ENCODE results near the gene HMBS.
"Not testable (repeated sequence)": the region's sequence is repeated elsewhere in the genome, so short reads cannot be mapped to it uniquely, and the experiment has no call there.

HMBS gene

GRCh38 chr11:119100994-119101758, 16.5 kb downstream of the HMBS start:
- no peak for DNase-seq (ENCODE audit: low spot score)

GRCh38 chr11:119101759-119102423, 17.2 kb downstream of the HMBS start, which contains the start of gene DPAGT1:
TSS of gene DPAGT1 (minus strand) at chr11:119101853. CDS start at chr11:119101655, 198 bp downstream.
- DNase-seq (ENCODE audit: low spot score) = peak; percentile 92

GRCh38 chr11:119103161-119103664, 18.5 kb downstream of the HMBS start:
- not testable (repeated sequence) for DNase-seq (ENCODE audit: low spot score)

GRCh38 chr11:119103793-119104192, 19.1 kb downstream of the HMBS start:
- DNase-seq (ENCODE audit: low spot score) = no peak

- DNase-seq (ENCODE audit: low spot score) = peak; percentile 94
Observed at GRCh38 chr11:119106564-119107537, 22.2 kb downstream of the HMBS start, which contains the start of gene C2CD2L. TSS of gene C2CD2L (plus strand) at chr11:119107344. CDS start at chr11:119107742, 398 bp downstream.

GRCh38 chr11:119107538-119108145, 23.0 kb downstream of the HMBS start:
- DNase-seq (ENCODE audit: low spot score) = no peak

- no peak for DNase-seq (ENCODE audit: low spot score)
Observed at GRCh38 chr11:119108146-119108856, 23.6 kb downstream of the HMBS start.

- no peak for DNase-seq (ENCODE audit: low spot score)
Observed at GRCh38 chr11:119108857-119109221, 24.2 kb downstream of the HMBS start.

GRCh38 chr11:119109843-119110242, 25.2 kb downstream of the HMBS start:
- DNase-seq (ENCODE audit: low spot score) = no peak

GRCh38 chr11:119110439-119110838, 25.8 kb downstream of the HMBS start:
- no peak for DNase-seq (ENCODE audit: low spot score)

- no peak for DNase-seq (ENCODE audit: low spot score)
Observed at GRCh38 chr11:119111361-119111925, 26.8 kb downstream of the HMBS start.

- DNase-seq (ENCODE audit: low spot score) = no peak
Observed at GRCh38 chr11:119112314-119113020, 27.8 kb downstream of the HMBS start.

- DNase-seq (ENCODE audit: low spot score) = no peak
Observed at GRCh38 chr11:119113716-119114115, 29.0 kb downstream of the HMBS start.

GRCh38 chr11:119114351-119114750, 29.7 kb downstream of the HMBS start:
- no peak for DNase-seq (ENCODE audit: low spot score)

- DNase-seq (ENCODE audit: low spot score) = no peak
Observed at GRCh38 chr11:119115484-119116234, 31.0 kb downstream of the HMBS start.

- no peak for DNase-seq (ENCODE audit: low spot score)
Observed at GRCh38 chr11:119116235-119116594, 31.5 kb downstream of the HMBS start.

GRCh38 chr11:119116601-119117000, 31.9 kb downstream of the HMBS start:
- DNase-seq (ENCODE audit: low spot score) = no peak

- no peak for DNase-seq (ENCODE audit: low spot score)
Observed at GRCh38 chr11:119117004-119117706, 32.5 kb downstream of the HMBS start.

GRCh38 chr11:119118227-119118626, 33.5 kb downstream of the HMBS start:
- no peak for DNase-seq (ENCODE audit: low spot score)
